Liver (tissue), 3 donors: ENCODE results near the gene ITGBL1.

ENCODE experiments used
- EGR1 ChIP-seq, 2 donors: IDR thresholded peaks; 2 replicates each; pipeline ENCODE4 v1.6.1; 2016 to 2018; ENCODE audit warnings: antibody characterized with exemption in 2 of 2, low read depth in 2 of 2
- GABPA ChIP-seq, 2 donors: IDR thresholded peaks in 1 of 2; conservative IDR thresholded peaks in 1 of 2; 2 replicates each; pipeline ENCODE4 v1.6.1; 2016; ENCODE audit warnings: antibody characterized with exemption in 2 of 2, mild to moderate bottlenecking in 1 of 2, moderate library complexity in 1 of 2
- HNF4G ChIP-seq: IDR thresholded peaks from 2 replicates; pipeline ENCODE4 v1.6.1; 2016; ENCODE audit warnings: antibody characterized with exemption
- JUND ChIP-seq, 2 donors: IDR thresholded peaks; 2 replicates each; pipeline ENCODE4 v1.6.1; 2016; ENCODE audit warnings: antibody characterized with exemption in 2 of 2
- NR2F2 ChIP-seq: IDR thresholded peaks from 2 replicates; pipeline ENCODE4 v1.6.1; 2016; ENCODE audit warnings: antibody characterized with exemption
- RAD21 ChIP-seq, 2 donors: IDR thresholded peaks; 2 replicates each; pipeline ENCODE4 v1.6.1; 2016; ENCODE audit warnings: antibody characterized with exemption in 2 of 2, mild to moderate bottlenecking in 2 of 2
- REST ChIP-seq: IDR thresholded peaks from 2 replicates; pipeline ENCODE4 v1.6.1; 2016; ENCODE audit warnings: antibody characterized with exemption, mild to moderate bottlenecking
- TAF1 ChIP-seq: conservative IDR thresholded peaks from 2 replicates; pipeline ENCODE4 v1.6.1; 2016; ENCODE audit warnings: antibody characterized with exemption, mild to moderate bottlenecking
- YY1 ChIP-seq: IDR thresholded peaks from 2 replicates; pipeline ENCODE4 v1.6.1; 2016; ENCODE audit warnings: antibody characterized with exemption, mild to moderate bottlenecking
- ZBTB33 ChIP-seq: IDR thresholded peaks from 2 replicates; pipeline ENCODE4 v1.6.1; 2016; ENCODE audit warnings: antibody characterized with exemption
- TF ChIP-seq, protein P1 (sequence below): fragments of 150-350 bp; IDR thresholded peaks from 2 replicates; pipeline ENCODE4 v1.5.1; 2017; ENCODE audit warnings: improper control_type of control experiment, low read depth, low read length; ENCODE audit not compliant: missing input control
- TF ChIP-seq, protein P2 (sequence below): IDR thresholded peaks from 2 replicates; pipeline ENCODE4 v1.6.1; 2016; ENCODE audit warnings: antibody characterized with exemption
- TF ChIP-seq, protein P3 (sequence below): IDR thresholded peaks from 2 replicates; pipeline ENCODE4 v1.6.1; 2016; ENCODE audit warnings: antibody characterized with exemption
- donor health status: healthy.
- donor health status: healthy.

DNA sequence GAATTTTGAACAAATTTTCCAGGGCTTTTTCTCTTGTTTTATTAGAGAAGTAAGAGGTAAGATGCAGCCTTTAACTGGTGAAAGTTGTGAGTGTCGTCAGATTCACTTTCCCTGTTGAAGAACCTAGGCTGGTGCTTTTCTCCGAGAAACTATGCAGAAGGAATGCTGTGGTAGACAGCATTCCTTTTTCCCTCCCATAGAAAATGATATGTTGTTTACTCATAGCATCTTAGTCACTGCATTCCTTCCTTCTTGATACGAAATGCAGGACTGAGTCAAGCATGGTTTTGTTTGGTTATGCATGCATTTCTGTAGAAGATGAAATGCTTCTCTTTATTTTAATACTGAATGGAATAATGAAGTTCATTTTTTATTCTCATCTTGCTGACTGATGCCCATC is 3.4 kb downstream of the ITGBL1 start:
- TF ChIP-seq JUND (IDR thresholded peaks at IDR 0.05) (no peak), HNF4G (no peak), RAD21 (IDR thresholded peaks at IDR 0.05) (no peak), NR2F2 (no peak), REST (no peak), ZBTB33 (no peak), GABPA (IDR thresholded peaks at IDR 0.05 in 1 of 2, conservative IDR thresholded peaks at IDR 0.05 in 1 of 2) (no peak), TAF1 (no peak), YY1 (no peak), EGR1 (IDR thresholded peaks at IDR 0.05; ENCODE audit: low read depth in 2 of 2) (no peak)
- TF ChIP-seq, protein P1, sequence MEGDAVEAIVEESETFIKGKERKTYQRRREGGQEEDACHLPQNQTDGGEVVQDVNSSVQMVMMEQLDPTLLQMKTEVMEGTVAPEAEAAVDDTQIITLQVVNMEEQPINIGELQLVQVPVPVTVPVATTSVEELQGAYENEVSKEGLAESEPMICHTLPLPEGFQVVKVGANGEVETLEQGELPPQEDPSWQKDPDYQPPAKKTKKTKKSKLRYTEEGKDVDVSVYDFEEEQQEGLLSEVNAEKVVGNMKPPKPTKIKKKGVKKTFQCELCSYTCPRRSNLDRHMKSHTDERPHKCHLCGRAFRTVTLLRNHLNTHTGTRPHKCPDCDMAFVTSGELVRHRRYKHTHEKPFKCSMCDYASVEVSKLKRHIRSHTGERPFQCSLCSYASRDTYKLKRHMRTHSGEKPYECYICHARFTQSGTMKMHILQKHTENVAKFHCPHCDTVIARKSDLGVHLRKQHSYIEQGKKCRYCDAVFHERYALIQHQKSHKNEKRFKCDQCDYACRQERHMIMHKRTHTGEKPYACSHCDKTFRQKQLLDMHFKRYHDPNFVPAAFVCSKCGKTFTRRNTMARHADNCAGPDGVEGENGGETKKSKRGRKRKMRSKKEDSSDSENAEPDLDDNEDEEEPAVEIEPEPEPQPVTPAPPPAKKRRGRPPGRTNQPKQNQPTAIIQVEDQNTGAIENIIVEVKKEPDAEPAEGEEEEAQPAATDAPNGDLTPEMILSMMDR: no peak
- TF ChIP-seq, protein P2, sequence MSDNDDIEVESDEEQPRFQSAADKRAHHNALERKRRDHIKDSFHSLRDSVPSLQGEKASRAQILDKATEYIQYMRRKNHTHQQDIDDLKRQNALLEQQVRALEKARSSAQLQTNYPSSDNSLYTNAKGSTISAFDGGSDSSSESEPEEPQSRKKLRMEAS: no peak
- TF ChIP-seq, protein P3, sequence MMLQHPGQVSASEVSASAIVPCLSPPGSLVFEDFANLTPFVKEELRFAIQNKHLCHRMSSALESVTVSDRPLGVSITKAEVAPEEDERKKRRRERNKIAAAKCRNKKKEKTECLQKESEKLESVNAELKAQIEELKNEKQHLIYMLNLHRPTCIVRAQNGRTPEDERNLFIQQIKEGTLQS: no peak
